ENCODE data around the gene OTULINL.
A peak's percentile ranks its signal among the peaks of the same experiment; 100 is the strongest.

OTULINL gene

DNA sequence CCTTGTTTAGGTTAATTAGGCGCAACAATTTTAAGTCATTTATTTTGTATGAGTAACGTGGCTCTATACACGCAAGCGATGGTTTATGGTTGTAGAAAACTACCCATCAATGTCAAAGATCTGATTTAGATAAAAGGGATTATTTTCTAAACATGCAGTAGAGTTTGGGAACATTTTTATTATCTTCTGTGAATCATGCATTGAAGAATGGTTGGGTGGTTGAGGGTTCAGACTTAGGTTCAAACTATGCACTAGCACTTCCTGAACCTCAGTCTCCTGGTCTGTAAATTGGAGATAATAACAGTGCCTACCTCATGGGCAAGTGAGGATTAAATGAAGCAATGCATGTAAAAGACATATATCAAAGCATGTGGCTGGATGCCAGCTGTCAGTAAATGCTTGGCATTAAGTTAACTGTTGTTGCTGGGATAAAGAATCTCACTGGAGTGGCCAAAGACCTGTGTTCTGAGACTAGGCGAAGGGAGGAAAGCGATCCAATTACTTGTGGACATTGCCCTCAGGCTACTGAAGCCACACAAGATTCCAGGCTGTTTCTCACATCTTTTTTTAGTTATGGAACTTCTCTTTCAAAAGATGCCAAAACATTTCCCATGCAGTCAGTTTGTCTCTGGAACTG is 1.1 kb upstream of the OTULINL start (continued):
- TF ChIP-seq, protein P1, sequence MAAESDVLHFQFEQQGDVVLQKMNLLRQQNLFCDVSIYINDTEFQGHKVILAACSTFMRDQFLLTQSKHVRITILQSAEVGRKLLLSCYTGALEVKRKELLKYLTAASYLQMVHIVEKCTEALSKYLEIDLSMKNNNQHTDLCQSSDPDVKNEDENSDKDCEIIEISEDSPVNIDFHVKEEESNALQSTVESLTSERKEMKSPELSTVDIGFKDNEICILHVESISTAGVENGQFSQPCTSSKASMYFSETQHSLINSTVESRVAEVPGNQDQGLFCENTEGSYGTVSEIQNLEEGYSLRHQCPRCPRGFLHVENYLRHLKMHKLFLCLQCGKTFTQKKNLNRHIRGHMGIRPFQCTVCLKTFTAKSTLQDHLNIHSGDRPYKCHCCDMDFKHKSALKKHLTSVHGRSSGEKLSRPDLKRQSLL (tag by site-specific recombination; IDR thresholded peaks at IDR 0.05): peak; percentile 53; the same call in 1 of the 2 replicates
- TF ChIP-seq, protein P2, sequence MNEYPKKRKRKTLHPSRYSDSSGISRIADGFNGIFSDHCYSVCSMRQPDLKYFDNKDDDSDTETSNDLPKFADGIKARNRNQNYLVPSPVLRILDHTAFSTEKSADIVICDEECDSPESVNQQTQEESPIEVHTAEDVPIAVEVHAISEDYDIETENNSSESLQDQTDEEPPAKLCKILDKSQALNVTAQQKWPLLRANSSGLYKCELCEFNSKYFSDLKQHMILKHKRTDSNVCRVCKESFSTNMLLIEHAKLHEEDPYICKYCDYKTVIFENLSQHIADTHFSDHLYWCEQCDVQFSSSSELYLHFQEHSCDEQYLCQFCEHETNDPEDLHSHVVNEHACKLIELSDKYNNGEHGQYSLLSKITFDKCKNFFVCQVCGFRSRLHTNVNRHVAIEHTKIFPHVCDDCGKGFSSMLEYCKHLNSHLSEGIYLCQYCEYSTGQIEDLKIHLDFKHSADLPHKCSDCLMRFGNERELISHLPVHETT (tag by site-specific recombination; IDR thresholded peaks at IDR 0.05): peak; percentile 98; the same call in 1 of the 2 replicates
- TF ChIP-seq GLIS1 (tag by site-specific recombination; IDR thresholded peaks at IDR 0.05) (no peak; the same call in 1 of the 2 replicates), ZNF391 (tag by site-specific recombination; IDR thresholded peaks at IDR 0.05; ENCODE audit: borderline replicate concordance, low read depth) (peak; percentile 93; the same call in 1 of the 2 replicates), ZNF350 (tag by site-specific recombination; IDR thresholded peaks at IDR 0.05) (no peak), ZNF610 (tag by site-specific recombination; IDR thresholded peaks at IDR 0.05; ENCODE audit: borderline replicate concordance) (no peak), IKZF3 (tag by site-specific recombination; IDR thresholded peaks at IDR 0.05) (peak; percentile 83), ZNF488 (tag by site-specific recombination; IDR thresholded peaks at IDR 0.05) (no peak), ZNF354C (tag by site-specific recombination; IDR thresholded peaks at IDR 0.05; ENCODE audit: borderline replicate concordance, low read depth) (no peak), ZNF214 (tag by site-specific recombination; IDR thresholded peaks at IDR 0.05; ENCODE audit: borderline replicate concordance) (no peak), ZNF26 (tag by site-specific recombination; IDR thresholded peaks at IDR 0.05) (0 out of 2 replicates have a peak, but pooled peaks have one; percentile 7), ZNF654 (tag by site-specific recombination; IDR thresholded peaks at IDR 0.05; ENCODE audit: low read depth) (peak; percentile 12; the same call in 1 of the 2 replicates), ZNF518A (tag by site-specific recombination; conservative IDR thresholded peaks at IDR 0.05; ENCODE audit: low read depth) (no peak), PRDM1 (tag by site-specific recombination; IDR thresholded peaks at IDR 0.05) (no peak), ZNF121 (tag by site-specific recombination; IDR thresholded peaks at IDR 0.05) (peak; percentile 99), ZNF426 (tag by site-specific recombination; IDR thresholded peaks at IDR 0.05) (no peak), ZNF621 (tag by site-specific recombination; IDR thresholded peaks at IDR 0.05) (no peak), ZNF404 (tag by site-specific recombination; IDR thresholded peaks at IDR 0.05) (no peak), ZNF629 (tag by site-specific recombination; IDR thresholded peaks at IDR 0.05) (peak; percentile 98)
- TF ChIP-seq, protein P3, sequence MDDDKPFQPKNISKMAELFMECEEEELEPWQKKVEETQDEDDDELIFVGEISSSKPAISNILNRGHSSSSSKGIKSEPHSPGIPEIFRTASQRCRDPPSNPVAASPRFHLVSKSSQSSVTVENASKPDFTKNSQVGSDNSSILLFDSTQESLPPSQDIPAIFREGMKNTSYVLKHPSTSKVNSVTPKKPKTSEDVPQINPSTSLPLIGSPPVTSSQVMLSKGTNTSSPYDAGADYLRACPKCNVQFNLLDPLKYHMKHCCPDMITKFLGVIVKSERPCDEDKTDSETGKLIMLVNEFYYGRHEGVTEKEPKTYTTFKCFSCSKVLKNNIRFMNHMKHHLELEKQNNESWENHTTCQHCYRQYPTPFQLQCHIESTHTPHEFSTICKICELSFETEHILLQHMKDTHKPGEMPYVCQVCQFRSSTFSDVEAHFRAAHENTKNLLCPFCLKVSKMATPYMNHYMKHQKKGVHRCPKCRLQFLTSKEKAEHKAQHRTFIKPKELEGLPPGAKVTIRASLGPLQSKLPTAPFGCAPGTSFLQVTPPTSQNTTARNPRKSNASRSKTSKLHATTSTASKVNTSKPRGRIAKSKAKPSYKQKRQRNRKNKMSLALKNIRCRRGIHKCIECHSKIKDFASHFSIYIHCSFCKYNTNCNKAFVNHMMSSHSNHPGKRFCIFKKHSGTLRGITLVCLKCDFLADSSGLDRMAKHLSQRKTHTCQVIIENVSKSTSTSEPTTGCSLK (tag by site-specific recombination; IDR thresholded peaks at IDR 0.05): no peak
